Vagina (tissue), 2 donors: ENCODE results near the gene ZNG1A. TPM values are rescaled to one million over a fixed set of nuclear protein-coding genes. Genes with fewer than 3 reads are reported as not detected.
"Not testable (repeated sequence)": the region's sequence is repeated elsewhere in the genome, so short reads cannot be mapped to it uniquely, and the experiment has no call there.

Source experiments
- DNase-seq, 2 donors: peaks; one replicate each; pipeline ENCODE4 v3.0.0-alpha.2; 2017; ENCODE audit errors: extremely low spot score in 2 of 2
- H3K27ac ChIP-seq: fragments of 200-600 bp; sonication (generic); one replicate; pipeline ENCODE4 v1.5.1; 2019
- H3K27me3 ChIP-seq: fragments of 200-600 bp; sonication (generic); one replicate; pipeline ENCODE4 v1.5.1; 2019
- H3K36me3 ChIP-seq, 2 donors: fragments of 200-600 bp; sonication (generic); one replicate each; pipeline ENCODE4 v1.5.1; 2017 to 2019
- H3K4me1 ChIP-seq: fragments of 200-600 bp; sonication (generic); one replicate; pipeline ENCODE4 v1.5.1; 2019
- H3K4me3 ChIP-seq, 2 donors: fragments of 200-600 bp; sonication (generic); 1 replicate in 1 of 2; 2 replicates in 1 of 2; pipeline ENCODE4 v1.5.1; 2016 to 2019
- H3K9me3 ChIP-seq: fragments of 200-600 bp; sonication (generic); one replicate; pipeline ENCODE4 v1.5.1; 2019
- intact Hi-C: fragments of 100-400 bp; cut with DNase I; formaldehyde crosslinking; loops from one replicate; pipeline ENCODE4 v1.15.1; 2023
- total RNA-seq: library from RNA; depleted of rRNA; stranded (reverse); fragments of >200 nt; gene quantifications from one replicate; pipeline ENCODE4 v1.2.3, GENCODE V29; 2016

Gene ZNG1A
- total RNA-seq, 1 donor from 2014 or later: 19.4 TPM

DNA sequence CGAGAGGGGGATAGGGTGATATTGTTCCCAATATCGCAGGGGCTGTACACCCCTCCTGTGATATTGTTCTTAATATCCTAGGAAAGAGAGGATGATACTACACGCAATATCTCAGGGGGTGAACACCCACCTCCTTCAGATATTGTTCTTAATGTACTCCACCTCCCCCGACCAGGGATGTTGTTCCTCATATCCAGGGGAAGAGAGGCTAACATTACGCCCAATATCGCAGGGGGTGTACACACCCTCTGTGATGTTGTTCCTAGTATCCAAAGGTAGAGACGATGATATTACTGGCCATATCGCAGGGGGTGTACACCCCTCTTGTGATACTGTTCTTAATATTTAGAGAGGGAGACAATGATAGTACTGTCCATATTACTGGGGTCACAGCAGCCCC is 72.9 kb downstream of the ZNG1A start:
- DNase-seq, H3K27ac ChIP-seq, H3K36me3 ChIP-seq, H3K4me1 ChIP-seq, H3K4me3 ChIP-seq, intact Hi-C loops, H3K9me3 ChIP-seq, H3K27me3 ChIP-seq: not testable (repeated sequence)

DNA sequence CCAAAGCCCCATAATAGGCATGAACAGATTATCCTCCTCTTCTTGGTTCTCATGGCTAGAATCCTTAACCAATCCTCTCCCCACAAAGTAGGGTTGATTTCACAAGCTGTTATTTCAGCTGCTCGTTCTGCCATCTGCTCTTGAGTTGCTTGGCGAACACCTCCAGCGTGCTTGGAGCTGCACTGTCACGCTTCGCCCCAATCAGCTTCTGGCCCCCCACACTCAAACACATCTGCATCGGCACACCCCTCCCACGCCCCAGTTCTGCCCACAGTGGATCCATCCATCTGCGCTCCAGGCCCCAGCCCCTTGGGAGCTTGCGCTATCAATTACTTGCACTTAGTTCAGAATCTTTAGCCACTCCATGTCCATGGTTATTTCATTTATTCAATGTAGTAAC is 78.4 kb downstream of the ZNG1A start:
- H3K36me3 ChIP-seq, H3K9me3 ChIP-seq, H3K27me3 ChIP-seq, H3K4me3 ChIP-seq, H3K27ac ChIP-seq, H3K4me1 ChIP-seq, intact Hi-C loops, DNase-seq: not testable (repeated sequence)

DNA sequence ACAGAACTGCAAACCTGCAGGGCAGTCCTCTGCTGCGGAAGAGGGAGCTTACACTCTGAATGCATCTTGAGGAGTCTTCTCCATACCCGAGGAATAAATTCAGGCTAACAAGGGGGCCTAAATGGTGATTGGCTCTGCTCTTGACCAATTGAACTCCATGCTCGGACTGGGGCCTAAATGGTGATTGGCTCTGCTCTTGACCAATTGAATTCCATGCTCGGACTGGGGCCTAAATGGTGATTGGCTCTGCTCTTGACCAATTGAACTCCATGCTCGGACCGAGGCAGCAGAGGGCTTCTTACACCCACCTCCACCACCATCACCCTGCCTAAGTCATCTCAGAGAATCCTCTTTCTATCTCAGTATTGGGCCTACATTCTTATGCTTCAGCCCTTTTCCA is 79.0 kb downstream of the ZNG1A start:
- DNase-seq, H3K27me3 ChIP-seq, H3K27ac ChIP-seq, H3K4me3 ChIP-seq, H3K36me3 ChIP-seq, H3K9me3 ChIP-seq, H3K4me1 ChIP-seq, intact Hi-C loops: not testable (repeated sequence)

DNA sequence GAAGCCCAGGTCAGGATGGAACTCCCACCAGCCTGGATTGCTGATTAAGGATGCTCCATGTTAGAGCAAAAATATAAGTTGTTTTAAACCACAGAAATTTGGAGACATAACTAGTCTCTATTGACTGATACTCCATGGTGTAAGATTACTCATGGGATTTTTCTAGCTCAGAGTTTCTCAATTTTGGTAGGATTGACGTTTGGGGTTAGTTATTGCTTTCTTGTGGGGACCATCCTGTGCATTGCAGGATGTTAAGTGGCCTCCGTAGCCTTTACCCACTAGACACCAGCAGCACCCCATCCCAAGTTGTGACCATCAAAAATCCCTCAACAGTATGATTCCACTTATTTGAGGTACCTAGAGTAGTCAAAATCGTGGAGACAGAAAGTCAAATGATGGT is 80.1 kb downstream of the ZNG1A start:
- H3K27ac ChIP-seq, DNase-seq, intact Hi-C loops, H3K9me3 ChIP-seq, H3K36me3 ChIP-seq, H3K27me3 ChIP-seq, H3K4me3 ChIP-seq, H3K4me1 ChIP-seq: not testable (repeated sequence)

DNA sequence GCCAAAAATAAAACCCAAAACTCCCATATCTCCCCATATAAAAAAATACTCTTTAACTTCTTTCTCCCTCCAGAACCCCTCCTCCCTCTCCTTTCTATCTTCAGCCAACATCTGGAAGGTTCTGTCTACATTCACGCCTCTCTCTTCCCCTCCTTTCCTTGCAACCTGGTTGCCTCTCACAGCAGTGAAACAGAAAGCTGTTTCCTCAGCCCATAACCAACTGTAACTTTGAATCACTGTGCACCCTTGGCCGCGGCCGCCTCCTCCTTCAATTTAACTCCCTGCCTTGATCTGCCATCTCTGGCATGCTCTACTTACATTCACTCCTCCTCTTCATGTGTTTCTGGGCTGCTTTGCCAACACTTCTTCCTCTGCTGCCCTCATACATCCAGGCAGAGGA is 83.9 kb downstream of the ZNG1A start:
- intact Hi-C loops, H3K9me3 ChIP-seq, H3K4me1 ChIP-seq, H3K27ac ChIP-seq, H3K27me3 ChIP-seq, DNase-seq, H3K36me3 ChIP-seq, H3K4me3 ChIP-seq: not testable (repeated sequence)

DNA sequence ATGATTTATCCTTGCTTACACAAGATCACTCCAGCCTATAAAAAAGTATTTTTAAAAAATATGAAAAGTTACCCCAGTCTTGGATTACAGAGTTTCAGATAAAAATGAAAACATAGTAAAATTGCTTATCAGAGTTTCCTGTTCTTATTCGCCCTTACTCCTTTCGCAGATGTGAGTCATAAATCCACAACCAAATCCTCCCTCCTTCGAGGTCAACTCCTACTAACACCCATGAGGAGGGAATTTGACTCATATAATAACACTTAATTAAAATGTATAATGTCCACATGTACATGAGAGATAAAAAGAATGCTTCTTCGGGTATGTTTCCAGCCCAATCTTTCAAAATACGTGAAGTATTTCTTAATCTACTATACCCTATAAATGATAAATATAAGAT is 84.5 kb downstream of the ZNG1A start:
- H3K36me3 ChIP-seq, DNase-seq, H3K4me1 ChIP-seq, H3K27ac ChIP-seq, intact Hi-C loops, H3K4me3 ChIP-seq, H3K9me3 ChIP-seq, H3K27me3 ChIP-seq: not testable (repeated sequence)

DNA sequence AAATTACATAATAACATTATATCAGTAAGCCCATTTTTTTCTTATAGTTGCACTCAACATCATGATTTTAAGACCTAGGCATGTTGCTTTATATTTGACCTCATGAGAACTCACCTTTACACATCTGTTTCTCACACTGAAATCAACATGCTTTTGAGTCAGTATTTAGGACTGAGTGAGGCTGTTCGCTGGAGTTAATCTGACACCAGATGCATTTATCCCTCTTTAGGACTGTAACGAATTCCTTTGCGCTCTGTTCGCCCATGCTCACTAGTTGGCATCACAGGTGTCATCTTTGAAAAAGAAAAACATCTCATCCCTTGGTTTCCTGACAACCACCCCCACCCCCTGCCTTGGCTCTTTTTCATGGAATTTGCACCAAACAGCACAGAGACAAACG is 84.9 kb downstream of the ZNG1A start:
- H3K4me1 ChIP-seq, H3K9me3 ChIP-seq, intact Hi-C loops, H3K36me3 ChIP-seq, H3K27me3 ChIP-seq, H3K27ac ChIP-seq, DNase-seq, H3K4me3 ChIP-seq: not testable (repeated sequence)

DNA sequence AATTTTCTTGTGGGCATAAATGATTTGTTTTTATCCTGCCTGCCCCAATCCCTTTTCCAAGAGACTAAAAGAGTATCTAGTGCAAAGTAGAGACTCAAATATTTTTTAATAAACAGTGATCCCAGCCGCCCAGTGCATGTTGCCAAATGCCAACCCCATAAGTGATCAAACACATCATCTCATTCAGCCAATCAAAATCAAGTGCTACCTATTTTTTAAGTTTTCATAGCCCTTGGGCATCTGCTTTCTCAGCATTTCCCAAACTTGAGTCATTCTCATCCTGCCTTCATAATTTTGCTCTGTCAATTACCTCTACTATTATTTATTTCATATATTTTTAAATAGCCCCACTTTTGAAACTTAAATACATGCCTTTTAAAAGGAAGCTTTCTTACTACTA is 88.0 kb downstream of the ZNG1A start:
- H3K4me3 ChIP-seq, H3K27ac ChIP-seq, intact Hi-C loops, H3K9me3 ChIP-seq, H3K27me3 ChIP-seq, H3K36me3 ChIP-seq, H3K4me1 ChIP-seq, DNase-seq: not testable (repeated sequence)

DNA sequence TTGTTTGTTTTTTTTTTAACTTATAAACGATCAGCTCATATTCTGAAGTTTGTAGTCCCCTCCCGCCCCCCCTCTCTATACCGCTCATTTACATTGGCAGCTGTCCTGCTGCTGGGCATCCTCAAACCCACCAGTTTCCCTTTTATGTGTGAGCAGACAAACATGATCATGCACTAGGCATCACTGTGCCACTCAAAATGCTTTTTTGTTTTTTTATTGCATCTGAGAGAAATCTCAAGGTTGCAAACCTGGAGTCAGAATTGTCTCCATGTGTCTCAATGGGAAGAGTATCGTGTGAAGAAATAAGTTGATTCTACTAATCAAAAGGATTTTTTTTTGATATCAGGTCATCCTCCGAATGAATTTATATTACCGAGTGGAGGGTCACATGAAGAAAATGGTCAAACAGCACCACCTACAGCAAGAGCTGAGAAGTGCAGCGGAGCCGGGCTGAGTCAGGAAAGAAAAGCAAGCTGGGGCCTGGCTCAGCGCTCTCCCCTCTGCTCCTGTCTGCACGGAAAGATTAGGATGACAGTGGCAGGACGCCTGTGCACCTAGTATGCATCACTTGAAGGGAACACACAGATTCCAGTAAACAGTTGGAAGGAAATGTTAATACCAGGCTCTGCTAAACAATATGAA is 90.3 kb downstream of the ZNG1A start:
- H3K27me3 ChIP-seq, intact Hi-C loops, H3K4me3 ChIP-seq, H3K4me1 ChIP-seq, DNase-seq, H3K9me3 ChIP-seq, H3K36me3 ChIP-seq, H3K27ac ChIP-seq: not testable (repeated sequence)

DNA sequence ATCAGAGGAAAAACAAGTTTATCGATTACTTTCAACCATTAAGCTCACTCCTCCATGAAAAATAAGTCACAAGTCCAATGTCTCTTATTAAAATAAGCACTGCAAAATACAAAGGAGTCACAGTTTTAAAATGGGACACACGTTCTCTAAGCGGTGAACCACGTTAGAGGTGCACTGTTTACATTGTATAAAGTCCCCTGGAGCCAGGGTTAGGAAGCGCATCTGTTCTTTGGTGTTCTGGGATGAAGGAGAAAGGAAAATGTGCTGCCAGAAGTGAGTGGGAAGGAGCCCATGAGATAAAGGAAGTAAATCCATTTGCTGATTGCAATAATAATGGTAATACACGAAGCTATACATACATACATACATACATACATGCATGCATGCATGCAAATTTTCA is 91.0 kb downstream of the ZNG1A start:
- DNase-seq, H3K4me3 ChIP-seq, H3K27ac ChIP-seq, H3K9me3 ChIP-seq, H3K27me3 ChIP-seq, H3K4me1 ChIP-seq, intact Hi-C loops, H3K36me3 ChIP-seq: not testable (repeated sequence)

DNA sequence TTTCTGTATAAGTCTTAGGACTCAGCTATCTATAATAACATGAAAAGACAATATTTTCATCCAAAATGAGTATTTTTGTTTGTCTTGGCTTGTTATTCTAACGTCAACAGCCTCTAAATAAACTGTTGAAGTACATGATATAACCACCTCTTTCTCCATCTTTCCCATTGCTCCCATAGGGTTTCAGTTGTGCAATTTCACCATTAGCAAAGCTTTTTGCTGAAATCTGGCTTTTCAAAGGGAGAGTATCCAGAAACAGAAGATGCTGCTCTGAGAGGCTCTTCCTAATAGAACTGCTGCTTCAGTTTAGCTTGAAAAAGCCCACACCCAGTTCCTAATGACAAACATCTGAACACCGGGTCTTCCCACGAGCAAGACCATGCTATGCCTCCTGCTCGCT is 91.8 kb downstream of the ZNG1A start:
- H3K27ac ChIP-seq, H3K4me3 ChIP-seq, H3K27me3 ChIP-seq, intact Hi-C loops, H3K4me1 ChIP-seq, DNase-seq, H3K36me3 ChIP-seq, H3K9me3 ChIP-seq: not testable (repeated sequence)

DNA sequence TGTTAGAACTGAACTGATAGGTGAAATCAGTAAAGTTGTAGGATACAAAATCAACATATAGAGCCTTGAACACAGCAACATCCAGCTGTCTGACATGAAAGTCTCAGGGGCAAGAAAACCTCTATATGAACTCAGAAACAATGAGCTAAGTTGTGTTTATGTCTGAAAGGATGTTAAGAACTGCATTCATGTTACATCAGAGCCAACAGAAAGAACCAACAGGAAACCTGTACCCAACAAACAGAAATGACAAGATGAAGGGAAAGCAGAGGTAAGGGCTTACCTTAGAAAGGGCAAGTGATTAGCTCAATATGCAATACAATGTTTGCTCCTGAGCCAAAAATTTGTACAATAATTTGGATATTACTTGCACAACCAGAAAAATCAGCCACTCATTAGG is 92.2 kb downstream of the ZNG1A start:
- H3K36me3 ChIP-seq, H3K4me1 ChIP-seq, H3K4me3 ChIP-seq, intact Hi-C loops, H3K27ac ChIP-seq, DNase-seq, H3K27me3 ChIP-seq, H3K9me3 ChIP-seq: not testable (repeated sequence)

DNA sequence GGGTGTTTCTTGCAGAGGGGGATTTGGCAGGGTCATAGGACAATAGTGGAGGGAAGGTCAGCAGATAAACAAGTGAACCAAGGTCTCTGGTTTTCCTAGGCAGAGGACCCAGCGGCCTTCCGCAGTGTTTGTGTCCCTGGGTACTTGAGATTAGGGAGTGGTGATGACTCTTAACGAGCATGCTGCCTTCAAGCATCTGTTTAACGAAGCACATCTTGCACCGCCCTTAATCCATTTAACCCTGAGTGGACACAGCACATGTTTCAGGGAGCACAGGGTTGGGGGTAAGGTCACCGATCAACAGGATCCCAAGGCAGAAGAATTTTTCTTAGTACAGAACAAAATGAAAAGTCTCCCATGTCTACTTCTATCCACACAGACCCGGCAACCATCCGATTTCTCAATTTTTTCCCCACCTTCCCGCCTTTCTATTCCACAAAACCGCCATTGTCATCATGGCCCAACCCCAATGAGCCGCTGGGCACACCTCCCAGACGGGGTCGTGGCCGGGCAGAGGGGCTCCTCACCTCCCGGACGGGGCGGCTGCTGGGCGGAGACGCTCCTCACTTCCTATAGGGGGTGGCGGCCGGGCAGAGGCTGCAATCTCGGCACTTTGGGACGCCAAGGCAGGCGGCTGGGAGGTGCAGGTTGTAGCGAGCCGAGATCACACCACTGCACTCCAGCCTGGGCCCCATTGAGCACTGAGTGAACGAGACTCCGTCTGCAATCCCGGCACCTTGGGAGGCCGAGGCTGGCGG is 95.7 kb downstream of the ZNG1A start:
- H3K27me3 ChIP-seq, H3K36me3 ChIP-seq, H3K4me3 ChIP-seq, H3K27ac ChIP-seq, H3K9me3 ChIP-seq, intact Hi-C loops, DNase-seq, H3K4me1 ChIP-seq: not testable (repeated sequence)

DNA sequence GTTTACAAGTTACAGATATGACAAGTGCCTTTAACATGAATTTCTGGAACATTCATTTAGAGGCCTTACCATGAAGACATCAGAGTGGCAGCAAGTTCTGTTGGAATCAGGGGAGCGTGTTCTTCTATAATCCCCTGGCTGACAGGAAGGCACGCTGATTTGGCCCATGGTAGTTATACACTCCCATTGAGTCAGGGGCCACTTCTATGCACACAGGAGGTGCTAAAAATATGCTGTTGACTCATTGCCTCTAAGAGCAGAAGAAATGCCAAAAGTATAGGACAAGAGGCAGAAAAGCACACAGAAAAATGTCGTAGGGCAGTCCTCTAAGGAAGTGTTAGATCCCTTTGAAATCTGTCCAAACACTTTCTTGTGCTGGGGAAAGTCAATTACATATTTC is 100.5 kb downstream of the ZNG1A start:
- H3K4me3 ChIP-seq, H3K27me3 ChIP-seq, intact Hi-C loops, H3K4me1 ChIP-seq, H3K36me3 ChIP-seq, DNase-seq, H3K27ac ChIP-seq, H3K9me3 ChIP-seq: not testable (repeated sequence)
